Measurements from ENCODE around the gene KDM4C.
A peak's percentile ranks its signal among the peaks of the same experiment; 100 is the strongest.

Gene KDM4C

GRCh38 chr9:6922124-6922676, 164.4 kb downstream of the KDM4C start:
- DNase-seq, result no peak
- in situ Hi-C loops (cut with MboI; ENCODE audit: low pct_unique_long_range_greater_than_20kb, low sequenced_read_pairs), result no loop called here

GRCh38 chr9:6922680-6923079, 164.9 kb downstream of the KDM4C start:
- DNase-seq, result no peak
- in situ Hi-C loops (cut with MboI; ENCODE audit: low pct_unique_long_range_greater_than_20kb, low sequenced_read_pairs), result no loop called here

- in situ Hi-C loops (cut with MboI; ENCODE audit: low pct_unique_long_range_greater_than_20kb, low sequenced_read_pairs), result no loop called here
- no peak for DNase-seq
These were observed 165.3 kb downstream of the KDM4C start for GRCh38 chr9:6923086-6923485.

GRCh38 chr9:6924149-6924548, 166.4 kb downstream of the KDM4C start:
- DNase-seq, result no peak
- in situ Hi-C loops (cut with MboI; ENCODE audit: low pct_unique_long_range_greater_than_20kb, low sequenced_read_pairs), result no loop called here

GRCh38 chr9:6924988-6925563, 167.3 kb downstream of the KDM4C start:
- no peak for DNase-seq
- in situ Hi-C loops (cut with MboI; ENCODE audit: low pct_unique_long_range_greater_than_20kb, low sequenced_read_pairs), result no loop called here

GRCh38 chr9:6925836-6926235, 168.1 kb downstream of the KDM4C start:
- in situ Hi-C loops (cut with MboI; ENCODE audit: low pct_unique_long_range_greater_than_20kb, low sequenced_read_pairs), result no loop called here
- no peak for DNase-seq

GRCh38 chr9:6926436-6926835, 168.7 kb downstream of the KDM4C start:
- in situ Hi-C loops (cut with MboI; ENCODE audit: low pct_unique_long_range_greater_than_20kb, low sequenced_read_pairs), result no loop called here
- DNase-seq, result no peak

- in situ Hi-C loops (cut with MboI; ENCODE audit: low pct_unique_long_range_greater_than_20kb, low sequenced_read_pairs), result no loop called here
- DNase-seq, result no peak
These were observed 170.1 kb downstream of the KDM4C start for GRCh38 chr9:6927838-6928237.

- no peak for DNase-seq
- in situ Hi-C loops (cut with MboI; ENCODE audit: low pct_unique_long_range_greater_than_20kb, low sequenced_read_pairs), result no loop called here
These were observed 171.1 kb downstream of the KDM4C start for GRCh38 chr9:6928863-6929262.

GRCh38 chr9:6929441-6930215, 171.9 kb downstream of the KDM4C start:
- in situ Hi-C loops (cut with MboI; ENCODE audit: low pct_unique_long_range_greater_than_20kb, low sequenced_read_pairs), result no loop called here

GRCh38 chr9:6930827-6931226, 173.1 kb downstream of the KDM4C start:
- no peak for DNase-seq
- in situ Hi-C loops (cut with MboI; ENCODE audit: low pct_unique_long_range_greater_than_20kb, low sequenced_read_pairs), result no loop called here

More at GRCh38 chr9:6929441-6930215, 171.9 kb downstream of the KDM4C start:
- DNase-seq, result no peak

GRCh38 chr9:6931913-6932312, 174.1 kb downstream of the KDM4C start:
- DNase-seq, result no peak
- in situ Hi-C loops (cut with MboI; ENCODE audit: low pct_unique_long_range_greater_than_20kb, low sequenced_read_pairs), result no loop called here

GRCh38 chr9:6936103-6936502, 178.3 kb downstream of the KDM4C start:
- in situ Hi-C loops (cut with MboI; ENCODE audit: low pct_unique_long_range_greater_than_20kb, low sequenced_read_pairs), result no loop called here
- DNase-seq, result no peak

- in situ Hi-C loops (cut with MboI; ENCODE audit: low pct_unique_long_range_greater_than_20kb, low sequenced_read_pairs), result no loop called here
- no peak for DNase-seq
These were observed 179.4 kb downstream of the KDM4C start for GRCh38 chr9:6937209-6937608.

- in situ Hi-C loops (cut with MboI; ENCODE audit: low pct_unique_long_range_greater_than_20kb, low sequenced_read_pairs), result no loop called here
- DNase-seq, result peak; percentile 19
These were observed 180.7 kb downstream of the KDM4C start for GRCh38 chr9:6938447-6938846.

- DNase-seq, result no peak
These were observed 181.1 kb downstream of the KDM4C start for GRCh38 chr9:6938873-6939272.

GRCh38 chr9:6941501-6941900, 183.7 kb downstream of the KDM4C start:
- in situ Hi-C loops (cut with MboI; ENCODE audit: low pct_unique_long_range_greater_than_20kb, low sequenced_read_pairs), result no loop called here
- no peak for DNase-seq

More at GRCh38 chr9:6938873-6939272, 181.1 kb downstream of the KDM4C start:
- in situ Hi-C loops (cut with MboI; ENCODE audit: low pct_unique_long_range_greater_than_20kb, low sequenced_read_pairs), result no loop called here

GRCh38 chr9:6942406-6942805, 184.6 kb downstream of the KDM4C start:
- in situ Hi-C loops (cut with MboI; ENCODE audit: low pct_unique_long_range_greater_than_20kb, low sequenced_read_pairs), result no loop called here
- no peak for DNase-seq

GRCh38 chr9:6943293-6943692, 185.5 kb downstream of the KDM4C start:
- in situ Hi-C loops (cut with MboI; ENCODE audit: low pct_unique_long_range_greater_than_20kb, low sequenced_read_pairs), result no loop called here
- DNase-seq, result no peak

- in situ Hi-C loops (cut with MboI; ENCODE audit: low pct_unique_long_range_greater_than_20kb, low sequenced_read_pairs), result no loop called here
- DNase-seq, result no peak
These were observed 186.3 kb downstream of the KDM4C start for GRCh38 chr9:6944093-6944551.
